Measurements from ENCODE around the gene GLRA1. TPM values are rescaled to one million over a fixed set of nuclear protein-coding genes. Genes with fewer than 3 reads are reported as not detected.
A peak's percentile ranks its signal among the peaks of the same experiment; 100 is the strongest.

Gene GLRA1
- under 0.01 TPM for total RNA-seq

DNA sequence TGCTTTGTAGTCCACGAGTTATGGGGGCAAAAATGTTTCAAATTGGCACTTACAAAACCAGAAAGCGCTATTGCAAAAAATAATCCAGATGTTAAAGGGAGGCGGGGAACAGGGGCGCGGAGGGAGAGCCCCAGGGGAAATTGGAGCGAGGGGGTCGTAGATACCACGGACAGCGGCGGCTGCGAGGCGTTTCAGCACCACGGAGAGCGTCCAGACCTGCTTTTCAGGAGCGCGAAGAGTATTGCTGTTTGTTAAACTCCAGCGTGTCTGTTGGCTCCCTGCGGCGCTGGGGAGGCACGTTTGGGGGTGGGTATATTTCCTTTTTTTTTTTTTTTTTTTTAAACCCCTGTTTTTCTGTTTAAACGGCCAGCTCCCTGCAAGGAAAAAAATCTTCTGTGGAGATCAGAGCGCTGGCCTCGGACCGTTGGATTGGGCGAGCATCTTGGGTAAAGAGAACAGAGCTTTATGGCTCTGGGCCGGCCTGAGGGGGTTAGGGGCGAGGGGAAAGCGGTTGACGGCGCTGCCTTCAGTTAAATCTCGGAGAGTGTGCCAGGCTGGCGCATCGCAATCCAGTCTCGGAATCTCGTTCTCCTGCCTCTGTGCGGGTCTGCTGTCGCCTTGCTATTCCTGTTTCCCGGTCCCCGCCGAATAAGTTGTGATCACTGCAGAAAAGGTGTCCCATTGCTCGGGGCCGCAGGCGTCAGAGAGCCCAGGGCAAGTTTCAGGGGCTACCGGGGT, at the start of gene GLRA1:
TSS of gene GLRA1 (minus strand) at position 288 of the 738 bp plus-strand sequence. CDS start 302 bp downstream, outside the sequence.
- DNase-seq (ENCODE audit: low spot score in 2 of 2) (peak; percentile 12 to 33), FAIRE-seq (no peak)

DNA sequence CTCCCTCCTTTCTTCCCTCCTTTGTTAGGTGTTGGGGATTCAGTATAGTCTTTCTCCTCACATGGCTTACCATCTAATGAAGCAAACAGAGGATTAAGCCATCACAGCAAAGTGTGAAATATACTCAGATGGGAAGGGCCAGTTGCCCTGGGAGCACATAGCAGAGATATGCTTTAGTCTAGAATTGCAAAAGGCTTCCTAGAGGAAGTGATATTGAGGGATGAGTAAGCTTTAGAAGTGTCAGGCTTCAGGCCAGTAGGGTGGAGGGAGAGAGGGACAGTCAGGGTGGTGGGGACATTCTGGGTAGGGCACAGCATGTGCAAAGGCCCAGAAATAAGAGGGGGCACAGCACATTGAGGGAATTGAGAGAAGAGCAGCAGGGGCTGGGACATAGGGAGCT, 46.2 kb upstream of the GLRA1 start:
- no peak for FAIRE-seq
- DNase-seq (ENCODE audit: low spot score in 2 of 2): no peak

DNA sequence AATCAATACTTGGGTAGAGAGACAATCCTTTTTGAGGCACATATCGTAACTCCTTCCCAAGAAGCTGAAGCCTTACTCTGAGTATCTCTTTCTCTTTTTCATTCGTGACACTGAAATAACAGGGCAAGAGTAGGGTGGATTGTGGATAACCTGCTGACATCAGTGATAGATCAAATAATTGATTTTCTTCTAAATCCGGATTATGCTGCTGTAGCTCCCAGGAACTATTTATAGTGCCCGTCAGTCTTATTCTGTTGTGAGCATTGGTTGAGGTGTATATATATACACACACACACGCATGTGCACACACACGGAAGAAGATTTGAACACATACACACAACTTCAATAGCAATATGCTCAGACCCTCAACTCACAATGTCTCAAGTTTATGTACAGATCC, 43.2 kb upstream of the GLRA1 start:
- DNase-seq (ENCODE audit: low spot score in 2 of 2) (no peak), FAIRE-seq (no peak)

DNA sequence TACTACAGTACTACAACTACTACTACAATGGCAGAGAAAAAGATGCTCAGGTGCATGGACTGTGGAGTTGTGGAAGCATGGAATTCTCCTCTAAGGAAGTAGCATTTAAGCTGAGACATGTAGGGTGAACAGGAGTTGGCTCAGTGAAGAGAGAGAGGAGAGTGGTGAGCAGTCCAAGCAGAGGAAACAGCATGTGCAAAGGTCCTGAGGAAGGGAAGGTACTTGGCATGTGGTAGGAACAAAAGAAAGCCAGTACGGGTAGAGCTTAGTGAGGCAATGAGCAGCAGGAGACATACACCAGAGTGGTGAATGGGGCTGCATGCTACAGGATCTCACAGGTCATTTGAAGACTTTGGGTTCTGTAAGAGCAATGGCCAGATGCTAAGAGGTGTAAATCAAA, 41.4 kb upstream of the GLRA1 start:
- DNase-seq (ENCODE audit: low spot score in 2 of 2) (no peak), FAIRE-seq (no peak)

DNA sequence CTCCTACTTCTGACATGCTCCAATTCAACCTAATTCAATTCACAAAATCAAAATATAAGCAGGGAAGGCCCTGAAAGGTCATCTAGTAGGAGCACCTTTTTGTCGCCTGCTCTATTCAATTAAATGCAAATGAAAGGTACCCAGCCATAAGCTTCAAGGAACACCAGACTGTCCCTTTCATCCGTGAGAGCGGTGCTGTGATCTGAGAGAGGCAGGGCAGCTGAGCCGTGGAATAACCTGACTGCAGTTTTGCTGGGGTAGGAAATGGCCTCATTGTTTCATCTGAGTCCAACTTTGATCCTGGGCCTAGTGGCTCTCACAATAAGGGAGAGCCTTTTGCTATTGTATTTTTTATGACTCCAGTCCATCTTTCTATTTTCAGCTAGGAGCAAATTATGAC, 39.8 kb upstream of the GLRA1 start:
- DNase-seq (ENCODE audit: low spot score in 2 of 2): no peak

DNA sequence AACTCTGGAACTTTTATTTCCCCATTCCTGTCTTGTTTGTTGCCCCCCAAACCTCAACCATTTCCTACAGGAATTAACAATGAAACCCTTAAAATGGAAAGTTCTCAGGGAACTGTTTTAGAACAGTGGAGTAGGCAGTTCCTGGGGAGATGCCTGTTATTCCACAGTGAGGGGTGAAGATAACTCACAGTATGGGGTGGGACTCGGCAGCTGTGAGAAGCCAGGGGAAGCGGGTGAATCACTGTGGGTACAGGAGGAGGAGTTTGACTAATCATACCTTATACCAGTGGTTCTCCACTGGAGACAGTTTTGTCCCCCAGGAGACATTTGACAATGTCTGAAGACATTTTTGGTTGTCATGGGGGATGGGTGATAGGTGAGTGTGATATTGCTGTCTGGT, 36.9 kb upstream of the GLRA1 start:
- FAIRE-seq (no peak), DNase-seq (ENCODE audit: low spot score in 2 of 2) (no peak)

More for the DNA sequence above, 39.8 kb upstream of the GLRA1 start:
- no peak for FAIRE-seq

DNA sequence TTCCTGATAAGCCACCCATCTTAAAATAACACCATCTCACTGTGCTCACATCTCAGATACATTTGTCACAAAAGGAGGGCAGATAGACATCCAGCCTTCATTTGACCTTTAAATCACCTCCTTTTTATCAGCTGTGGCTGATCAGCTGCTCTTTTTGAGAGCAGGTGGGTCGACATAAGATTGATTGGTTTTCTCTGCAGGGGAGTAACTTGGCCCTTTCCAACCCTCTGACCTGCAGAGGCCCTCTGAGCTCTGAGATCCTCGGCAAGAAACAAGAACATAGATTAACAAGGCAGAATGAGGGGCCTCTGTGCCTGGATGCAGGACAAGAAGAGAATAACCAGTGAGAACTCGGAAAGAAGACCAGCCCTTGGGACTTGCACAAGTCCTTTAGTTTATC, 33.5 kb upstream of the GLRA1 start:
- DNase-seq (ENCODE audit: low spot score in 2 of 2): no peak

DNA sequence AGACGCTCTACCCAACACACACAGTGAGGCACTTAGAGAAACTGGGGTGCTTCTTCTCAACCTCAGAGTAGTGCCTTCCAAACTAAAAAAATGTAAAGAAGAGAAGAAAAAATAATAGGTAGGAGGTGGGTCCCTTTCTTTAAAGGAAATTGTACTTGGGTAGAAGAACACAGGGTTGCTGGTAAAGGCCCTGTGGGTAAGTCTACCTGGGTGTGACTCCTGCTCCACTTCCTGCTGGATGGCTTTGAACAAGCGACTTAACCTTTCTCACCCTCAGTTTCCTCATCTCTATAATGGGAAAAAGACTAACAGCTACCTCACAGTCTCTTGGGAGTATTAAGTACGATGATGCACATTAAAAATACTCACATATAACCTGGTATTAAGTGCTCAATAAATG, 32.1 kb upstream of the GLRA1 start:
- FAIRE-seq (no peak), DNase-seq (ENCODE audit: low spot score in 2 of 2) (no peak)

More for the DNA sequence above, 33.5 kb upstream of the GLRA1 start:
- FAIRE-seq: no peak

DNA sequence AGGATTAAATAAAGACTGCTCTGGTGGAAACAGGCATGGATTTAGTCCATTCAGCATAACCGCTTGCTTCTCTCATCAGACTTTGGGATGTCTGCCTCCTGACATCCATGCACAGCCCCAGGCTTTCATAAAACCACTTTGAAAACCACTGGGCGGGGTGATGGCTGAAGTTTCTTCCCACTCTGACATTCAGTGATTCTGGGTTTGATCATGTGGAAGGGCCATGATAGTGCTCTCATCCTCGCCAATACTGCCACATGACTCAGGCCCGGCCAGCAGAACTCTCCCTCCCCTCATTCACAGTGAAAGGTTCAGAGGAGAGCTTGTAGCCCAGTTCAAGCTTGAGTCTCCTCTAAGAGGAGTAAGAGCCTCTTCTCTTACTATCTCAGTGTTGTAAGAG, 29.6 kb upstream of the GLRA1 start:
- DNase-seq (ENCODE audit: low spot score in 2 of 2): no peak
- no peak for FAIRE-seq

DNA sequence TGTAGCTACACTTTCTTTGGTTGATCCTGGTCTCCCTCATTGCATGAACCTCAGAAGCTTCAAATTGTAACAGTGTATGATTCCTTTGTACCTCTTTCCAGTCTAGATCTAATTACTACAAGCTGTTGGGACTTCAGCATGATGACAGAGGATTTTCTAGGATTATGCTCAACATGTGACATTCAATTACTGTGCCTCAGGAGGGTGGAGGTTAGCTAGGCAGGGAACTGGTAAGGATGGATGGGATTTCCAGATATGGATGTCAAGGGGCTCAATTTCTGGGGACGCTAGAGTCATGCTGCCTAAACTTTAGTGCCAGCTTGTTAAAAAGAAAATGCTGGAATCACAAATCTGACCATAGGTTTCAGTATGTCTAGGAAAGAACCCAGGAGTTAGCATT, 29.2 kb upstream of the GLRA1 start:
- DNase-seq (ENCODE audit: low spot score in 2 of 2): no peak
- FAIRE-seq: no peak

DNA sequence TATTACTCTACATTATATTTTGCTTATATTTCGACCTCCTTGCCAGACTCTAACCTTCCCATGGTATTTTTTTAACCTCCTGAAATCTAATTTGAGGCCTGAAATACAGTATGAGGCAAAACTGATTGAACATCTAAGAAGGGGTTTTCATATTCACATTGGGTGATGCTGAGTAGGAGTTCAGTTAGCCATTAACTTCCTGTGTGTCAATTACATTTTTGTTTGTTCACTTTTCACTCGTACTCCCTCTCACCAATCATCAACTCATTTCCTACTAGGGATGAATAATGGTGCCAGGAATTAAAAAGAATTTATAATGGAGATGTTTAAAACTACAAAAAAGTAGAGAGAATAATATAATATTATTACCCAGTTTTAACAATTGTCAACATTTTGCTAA, 27.6 kb upstream of the GLRA1 start:
- no peak for FAIRE-seq

DNA sequence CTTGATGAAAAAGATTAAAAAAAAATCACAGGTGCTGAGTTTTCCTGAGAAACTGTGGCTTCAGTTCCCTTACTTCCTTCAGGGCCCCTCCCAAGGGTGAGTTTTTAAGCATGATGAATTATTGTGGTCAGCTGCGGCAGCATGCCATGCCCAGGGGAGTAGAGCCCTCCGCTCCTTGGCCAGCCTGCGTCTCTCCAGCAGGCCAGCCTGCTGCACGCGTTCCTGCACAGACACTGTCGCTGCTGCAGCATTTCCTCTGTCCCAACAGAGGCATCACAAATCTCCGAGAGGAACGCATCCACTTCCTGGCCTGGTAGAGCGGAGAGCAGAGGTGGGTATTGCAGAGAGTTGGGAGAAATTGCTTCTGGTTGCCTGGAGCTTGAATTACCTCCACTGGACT, 26.1 kb upstream of the GLRA1 start:
- DNase-seq (ENCODE audit: low spot score in 2 of 2): no peak
- no peak for FAIRE-seq

More for the DNA sequence above, 27.6 kb upstream of the GLRA1 start:
- DNase-seq (ENCODE audit: low spot score in 2 of 2): no peak

DNA sequence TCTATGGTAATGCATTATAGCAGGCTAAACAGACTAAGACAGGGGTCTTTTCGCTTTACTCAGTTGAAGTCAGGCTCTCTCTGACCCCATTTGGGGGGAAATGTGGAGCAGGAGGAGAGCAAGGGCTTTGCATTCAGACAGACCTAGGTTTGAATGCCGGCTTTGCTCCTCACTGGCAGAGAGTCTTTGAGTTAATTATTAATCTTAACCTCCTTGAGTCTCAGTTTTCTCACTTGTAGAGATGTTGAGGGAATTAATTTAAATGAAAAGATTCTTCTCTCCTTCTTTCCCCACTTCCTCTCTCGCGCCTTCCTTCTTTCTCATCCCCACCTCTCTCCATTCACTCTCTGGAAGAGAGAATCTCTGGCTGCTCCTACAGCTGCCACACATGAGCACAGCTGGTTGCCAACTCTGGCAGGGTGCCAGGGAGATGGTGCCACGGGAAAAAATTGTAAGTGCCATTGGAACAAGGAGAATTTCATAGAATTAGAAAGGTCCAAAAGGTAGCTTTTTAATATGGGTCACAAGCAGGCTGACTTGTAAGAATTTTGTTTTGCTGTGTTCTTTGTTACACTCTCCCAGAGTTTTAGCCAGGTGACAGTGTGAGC, 25.2 kb upstream of the GLRA1 start:
- FAIRE-seq (no peak), DNase-seq (ENCODE audit: low spot score in 2 of 2) (no peak)

DNA sequence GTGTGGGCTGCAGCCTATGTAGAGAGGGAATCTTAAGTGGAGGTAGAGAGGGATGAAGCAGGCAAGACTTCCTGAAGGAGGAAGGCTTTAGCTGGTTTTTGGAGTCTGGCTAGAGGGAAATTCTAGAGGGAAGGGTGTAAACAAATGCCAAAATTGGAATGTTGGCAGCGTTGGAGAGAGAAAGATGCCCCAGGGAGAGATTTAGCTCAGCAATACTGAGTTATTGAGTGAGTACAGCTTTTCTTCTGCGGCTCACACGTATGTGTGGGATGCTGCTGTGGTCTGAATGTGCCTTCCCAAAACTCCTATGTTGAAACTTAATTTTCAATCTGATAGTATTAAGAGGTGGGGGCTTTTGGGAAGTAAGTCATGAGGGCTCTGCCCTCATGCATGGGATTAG, 24.5 kb upstream of the GLRA1 start:
- FAIRE-seq: no peak
- no peak for DNase-seq (ENCODE audit: low spot score in 2 of 2)

DNA sequence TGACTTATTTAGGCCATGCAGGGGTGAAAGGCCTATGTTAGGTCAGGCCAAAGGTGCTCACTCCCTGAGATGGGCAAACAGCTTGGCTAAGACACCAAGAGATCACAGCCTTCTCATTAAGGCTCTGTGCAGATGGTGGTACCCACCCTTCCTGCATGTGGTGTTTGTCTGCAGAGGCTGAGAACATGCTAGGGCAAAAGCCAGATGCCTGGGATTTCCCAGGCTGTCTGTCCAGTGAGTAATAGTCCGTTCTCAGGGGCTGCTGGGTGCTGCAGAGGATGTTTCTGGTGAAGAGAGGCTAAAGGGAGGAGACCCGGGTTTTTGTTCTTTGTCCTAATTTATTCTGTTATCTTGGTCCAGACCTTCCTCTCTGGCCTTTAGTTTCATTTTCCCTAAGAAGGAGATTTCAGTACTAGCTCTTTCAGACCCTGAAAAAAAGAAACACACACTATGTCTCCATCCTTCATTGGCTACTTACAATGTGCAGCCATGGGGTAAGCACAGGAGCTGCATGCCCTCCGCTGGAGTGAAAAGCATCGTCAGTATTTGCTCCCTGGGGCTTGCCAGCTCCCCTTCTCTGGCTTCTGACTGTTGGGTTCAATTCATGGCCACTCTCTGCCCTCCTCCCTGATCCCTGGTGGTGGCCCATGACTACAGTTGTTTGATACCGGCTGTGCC, 23.4 kb upstream of the GLRA1 start:
- DNase-seq (ENCODE audit: low spot score in 2 of 2): no peak
- FAIRE-seq: no peak

DNA sequence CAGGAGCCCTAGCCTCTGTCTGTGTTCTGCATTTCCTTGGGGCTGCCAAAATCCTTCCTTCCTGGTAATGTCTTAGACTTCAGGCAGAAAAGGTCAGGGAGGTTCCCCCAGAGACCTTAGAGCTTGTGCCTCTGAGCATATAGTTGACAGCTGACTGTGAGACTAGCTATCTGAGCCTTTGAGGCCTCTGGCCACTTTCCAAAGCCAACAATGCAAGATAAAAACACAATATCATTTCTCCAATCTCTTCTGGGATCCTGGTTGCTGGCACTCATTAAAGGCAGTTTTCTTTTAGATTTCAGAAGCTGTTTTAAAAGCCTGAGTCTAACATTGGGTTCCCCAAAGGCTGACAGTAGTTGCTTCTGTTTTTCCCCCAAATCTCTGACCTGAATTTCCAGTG, 13.2 kb upstream of the GLRA1 start:
- FAIRE-seq: no peak
- no peak for DNase-seq (ENCODE audit: low spot score in 2 of 2)

DNA sequence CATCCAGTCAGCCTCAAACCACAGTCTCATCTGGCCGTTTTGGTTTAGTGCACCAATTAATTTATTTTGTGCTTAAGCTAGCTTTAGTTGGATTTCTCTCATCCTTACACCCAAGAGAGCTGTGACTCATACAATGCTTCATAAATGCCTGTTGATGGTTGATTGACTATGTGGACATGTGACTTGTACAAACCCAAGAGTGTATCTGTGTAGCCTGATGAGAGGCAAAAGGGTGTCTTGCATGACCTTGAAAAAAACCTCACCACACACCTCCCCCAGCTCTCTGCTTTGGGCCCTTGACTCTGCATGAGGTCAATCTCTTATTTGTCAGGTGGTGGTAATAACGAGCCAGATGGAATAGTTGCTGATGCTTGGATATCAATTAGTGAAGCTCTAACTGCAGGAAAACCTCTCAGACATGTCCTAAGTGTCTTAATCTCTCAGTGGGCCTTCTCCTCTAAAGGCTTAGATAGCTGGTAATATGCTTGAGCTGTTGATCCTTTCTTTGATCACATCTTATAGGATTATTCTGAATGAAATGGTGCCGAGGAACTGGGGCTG, 10.6 kb upstream of the GLRA1 start:
- no peak for DNase-seq (ENCODE audit: low spot score in 2 of 2)
- FAIRE-seq: no peak

DNA sequence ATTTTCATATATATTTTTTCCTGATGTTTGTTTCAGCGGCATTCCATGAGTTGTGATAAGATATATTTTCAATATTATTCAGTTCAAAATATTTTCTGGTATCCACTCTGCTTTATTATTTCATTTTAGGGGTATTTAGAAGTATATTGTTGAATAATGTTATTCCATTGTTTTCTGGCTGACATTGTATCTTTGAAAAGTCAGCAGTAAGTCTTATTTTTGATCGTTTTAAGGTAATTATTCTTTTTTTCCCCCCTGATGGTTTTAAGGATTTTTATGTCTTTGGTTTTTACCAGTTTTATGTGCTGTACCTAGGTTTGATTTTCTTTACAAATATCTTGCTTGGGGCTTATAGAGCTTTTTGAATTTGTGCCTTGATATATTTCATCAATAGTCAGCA, 6.6 kb upstream of the GLRA1 start:
- no peak for FAIRE-seq
- DNase-seq (ENCODE audit: low spot score in 2 of 2): no peak

DNA sequence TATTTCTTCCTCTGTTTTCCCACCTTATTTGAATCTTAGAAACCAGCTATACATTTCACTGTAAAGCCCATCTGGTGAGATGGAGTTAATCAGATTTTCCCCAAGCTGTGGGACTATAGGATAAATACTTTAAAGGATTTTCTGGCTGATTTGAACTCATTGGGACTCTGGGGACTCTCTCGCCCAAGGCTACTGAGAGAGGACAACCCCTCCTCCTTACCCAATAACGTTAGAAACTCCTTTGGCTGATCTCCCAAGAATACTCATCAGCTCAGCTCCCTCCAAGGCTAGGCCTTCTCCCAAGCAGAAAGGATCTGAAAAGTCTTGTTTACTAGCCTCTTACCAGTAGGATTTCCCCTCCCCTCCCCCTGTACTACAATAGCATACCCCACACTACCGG, 1.5 kb upstream of the GLRA1 start:
- no peak for FAIRE-seq
- DNase-seq (ENCODE audit: low spot score in 2 of 2): no peak

DNA sequence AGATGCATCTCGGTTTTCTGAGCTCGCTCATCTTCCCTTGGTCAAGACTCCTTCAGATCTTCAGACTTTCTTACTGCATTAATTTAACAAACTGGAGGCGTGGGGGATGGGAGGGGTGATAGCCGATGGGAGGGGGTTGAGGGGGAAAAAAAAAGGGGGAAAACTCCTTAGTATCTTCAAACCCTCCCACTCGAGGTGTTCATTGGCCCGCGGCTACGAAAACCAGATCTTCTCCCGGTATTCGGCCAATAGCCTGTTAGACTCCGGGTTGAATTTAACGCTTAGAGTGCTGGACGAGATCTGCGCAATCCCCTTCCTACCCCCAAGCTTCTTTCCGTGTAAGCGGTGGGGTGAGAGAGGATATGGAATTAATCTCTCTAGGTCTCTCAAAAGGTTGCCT, 689 bp upstream of the GLRA1 start:
- FAIRE-seq: no peak
- DNase-seq (ENCODE audit: low spot score in 2 of 2): peak in 1 of 2 donors; percentile 20

DNA sequence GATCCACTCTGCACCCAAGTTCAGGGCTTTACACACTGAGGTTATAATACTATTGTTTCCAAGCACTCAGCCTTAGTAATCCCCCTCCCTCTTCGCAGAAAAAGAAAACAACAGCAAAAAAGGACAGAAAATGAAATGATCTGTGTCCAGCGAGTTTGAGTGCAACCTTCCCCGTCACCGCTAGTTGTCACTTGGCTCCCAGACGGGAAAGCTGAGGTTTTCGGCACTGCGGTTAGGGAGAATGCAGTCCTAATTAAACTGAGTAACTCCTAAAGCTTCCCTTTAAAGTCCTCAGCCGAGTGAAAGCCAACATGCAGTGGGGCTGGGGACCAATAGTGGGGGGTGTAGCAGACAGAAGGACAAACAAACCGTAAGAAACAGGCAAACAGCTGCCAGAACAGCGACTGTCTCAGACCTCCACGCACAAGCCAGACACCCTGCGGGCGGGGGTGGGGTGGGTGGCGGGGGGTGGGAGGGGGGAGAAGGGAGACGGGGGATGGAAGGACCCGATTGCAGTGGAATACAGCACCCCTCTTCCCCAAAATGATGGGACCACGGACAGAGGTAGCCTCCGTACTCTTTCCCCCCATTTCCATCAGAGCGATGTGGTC, 680 bp downstream of the GLRA1 start:
- no peak for DNase-seq (ENCODE audit: low spot score in 2 of 2)
- no peak for FAIRE-seq
